Ascending aorta (tissue), 2 donors: ENCODE measurements around the gene DIP2A. TPM values are rescaled to one million over a fixed set of nuclear protein-coding genes. Genes with fewer than 3 reads are reported as not detected.
A peak's percentile ranks its signal among the peaks of the same experiment; 100 is the strongest.

Experiments used
- DNase-seq, 2 donors: peaks; one replicate each; pipeline ENCODE4 v3.0.0-alpha.2; 2019; ENCODE audit warnings: low spot score in 2 of 2
- H3K27ac ChIP-seq, 2 donors: fragments of 200-600 bp; sonication (generic); one replicate each; pipeline ENCODE4 v1.5.1; 2016 to 2017; ENCODE audit warnings: mild to moderate bottlenecking in 1 of 2
- H3K27me3 ChIP-seq: fragments of 200-600 bp; sonication (generic); one replicate; pipeline ENCODE4 v1.5.1; 2017
- H3K36me3 ChIP-seq, 2 donors: fragments of 200-600 bp; sonication (generic); one replicate each; pipeline ENCODE4 v1.5.1; 2016
- H3K4me1 ChIP-seq, 2 donors: fragments of 200-600 bp; sonication (generic); one replicate each; pipeline ENCODE4 v1.5.1; 2016 to 2017; ENCODE audit warnings: mild to moderate bottlenecking in 1 of 2
- H3K4me3 ChIP-seq, 2 donors: fragments of 200-600 bp; sonication (generic); one replicate each; pipeline ENCODE4 v1.5.1; 2016 to 2017; ENCODE audit warnings: mild to moderate bottlenecking in 1 of 2
- H3K9me3 ChIP-seq, 2 donors: fragments of 200-600 bp; sonication (generic); one replicate each; pipeline ENCODE4 v1.5.1; 2016
- intact Hi-C: fragments of 100-400 bp; cut with DNase I; formaldehyde crosslinking; loops from one replicate; pipeline ENCODE4 v1.15.1; 2023
- total RNA-seq: library from RNA; depleted of rRNA; stranded (reverse); fragments of >200 nt; gene quantifications from one replicate; pipeline ENCODE4 v1.1.0, GENCODE V29; 2016
- TF ChIP-seq, protein P1 (sequence below), 3 experiments: fragments of 200-600 bp in 2 of 3; fragments of 450-650 bp in 1 of 3; sonication (generic) in 2 of 3; IDR thresholded peaks; one replicate each; pipeline ENCODE4 v1.5.1; 2016 to 2019; ENCODE audit warnings: antibody characterized with exemption in 3 of 3, mild to moderate bottlenecking in 1 of 3, moderate library complexity in 1 of 3

The DIP2A gene
- total RNA-seq, 1 donor from 2014 or later, result 72.8 TPM

DNA sequence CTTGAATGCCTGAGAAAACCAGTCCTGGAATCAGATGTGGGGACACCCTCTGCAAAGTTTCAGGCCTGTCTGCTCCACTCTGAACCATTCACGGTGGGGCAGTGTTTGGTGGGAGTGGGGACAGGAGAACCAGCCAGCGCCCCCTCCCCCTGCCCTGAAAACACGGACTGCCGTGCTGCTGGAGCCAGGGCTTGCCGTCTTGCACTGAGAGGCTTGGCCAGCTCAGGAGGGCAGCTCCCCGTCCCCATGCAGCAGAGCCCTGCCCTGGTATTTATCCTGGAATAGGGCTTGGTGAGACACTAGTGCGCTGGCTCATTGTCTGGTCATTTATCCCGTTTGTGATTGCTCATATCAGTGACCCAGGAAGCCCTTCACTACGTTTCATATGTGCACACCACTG lies 142.3 kb downstream of the DIP2A start:
- Histone ChIP-seq H3K27me3 (no peaks in the 10 kb centered on the region), H3K27ac (no peak overlapping the region), H3K4me1 (peaks cover 2 to 5% of the 10 kb centered on the region in 2 donors), H3K4me3 (no peak overlapping the region), H3K36me3 (no peaks in the 10 kb centered on the region), H3K9me3 (no peaks in the 10 kb centered on the region)
- DNase-seq, result no peak
- intact Hi-C loops, result no loop called here
- TF ChIP-seq, protein P1, sequence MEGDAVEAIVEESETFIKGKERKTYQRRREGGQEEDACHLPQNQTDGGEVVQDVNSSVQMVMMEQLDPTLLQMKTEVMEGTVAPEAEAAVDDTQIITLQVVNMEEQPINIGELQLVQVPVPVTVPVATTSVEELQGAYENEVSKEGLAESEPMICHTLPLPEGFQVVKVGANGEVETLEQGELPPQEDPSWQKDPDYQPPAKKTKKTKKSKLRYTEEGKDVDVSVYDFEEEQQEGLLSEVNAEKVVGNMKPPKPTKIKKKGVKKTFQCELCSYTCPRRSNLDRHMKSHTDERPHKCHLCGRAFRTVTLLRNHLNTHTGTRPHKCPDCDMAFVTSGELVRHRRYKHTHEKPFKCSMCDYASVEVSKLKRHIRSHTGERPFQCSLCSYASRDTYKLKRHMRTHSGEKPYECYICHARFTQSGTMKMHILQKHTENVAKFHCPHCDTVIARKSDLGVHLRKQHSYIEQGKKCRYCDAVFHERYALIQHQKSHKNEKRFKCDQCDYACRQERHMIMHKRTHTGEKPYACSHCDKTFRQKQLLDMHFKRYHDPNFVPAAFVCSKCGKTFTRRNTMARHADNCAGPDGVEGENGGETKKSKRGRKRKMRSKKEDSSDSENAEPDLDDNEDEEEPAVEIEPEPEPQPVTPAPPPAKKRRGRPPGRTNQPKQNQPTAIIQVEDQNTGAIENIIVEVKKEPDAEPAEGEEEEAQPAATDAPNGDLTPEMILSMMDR (IDR thresholded peaks at IDR 0.05), result no peak

DNA sequence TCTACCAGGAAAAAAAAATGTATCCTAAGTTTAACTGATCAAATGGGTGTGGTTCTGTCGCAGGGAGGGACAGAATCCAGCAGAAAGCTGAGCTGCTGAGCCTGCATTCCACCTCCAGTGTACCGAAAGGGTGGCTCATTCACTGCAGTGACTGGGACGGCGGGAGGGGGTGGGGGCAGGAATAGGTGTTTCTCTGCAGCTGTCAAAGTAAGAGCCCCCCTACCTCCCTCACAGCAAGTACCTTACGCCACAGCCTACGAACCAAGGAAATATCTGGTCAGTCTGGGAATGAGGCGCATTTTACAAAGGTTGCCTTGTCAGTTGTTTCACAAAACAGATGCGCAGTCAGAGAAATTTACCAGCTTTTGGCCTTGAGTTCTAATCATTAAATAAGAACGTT lies 144.5 kb downstream of the DIP2A start:
- TF ChIP-seq, protein P1 (IDR thresholded peaks at IDR 0.05), result no peak

DNA sequence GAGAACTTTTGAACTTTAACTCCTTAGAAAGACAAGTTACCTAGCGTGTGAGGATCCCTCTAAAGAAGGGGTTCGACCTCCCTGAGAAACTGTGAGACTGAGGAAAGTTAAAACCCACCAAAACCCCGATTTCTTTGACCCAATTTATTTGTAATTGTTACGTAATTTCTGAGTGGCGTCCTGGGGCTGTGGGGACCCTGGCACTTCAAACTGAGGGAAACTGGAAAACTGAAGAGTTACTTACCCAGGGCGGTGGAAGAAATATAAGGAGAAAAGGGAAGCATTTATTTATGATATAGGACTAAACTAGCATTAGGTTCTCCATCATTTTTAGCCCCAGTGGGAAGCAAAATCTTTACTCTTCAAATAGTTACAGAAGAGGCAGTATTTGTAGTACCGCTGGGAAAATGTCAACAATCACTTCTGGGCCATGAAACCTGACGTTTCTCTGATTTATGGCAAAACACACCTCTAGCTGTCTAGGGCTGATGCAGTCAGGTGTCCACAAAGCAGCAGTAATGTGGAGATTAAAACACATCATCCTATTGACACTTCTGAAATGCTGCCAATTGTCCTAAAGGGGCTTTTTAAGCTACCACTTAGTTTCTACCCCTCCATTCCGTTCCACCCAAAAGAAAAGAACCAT lies 145.8 kb downstream of the DIP2A start:
- H3K9me3 ChIP-seq, result no peaks in the 10 kb centered on the region
- no peak overlapping the region for H3K4me3 ChIP-seq
- TF ChIP-seq, protein P1 (IDR thresholded peaks at IDR 0.05), result no peak
- intact Hi-C loops, result no loop called here
- no peaks in the 10 kb centered on the region for H3K27me3 ChIP-seq
- no peaks in the 10 kb centered on the region for H3K36me3 ChIP-seq
- DNase-seq, result no peak
- no peak overlapping the region for H3K27ac ChIP-seq
- no peaks in the 10 kb centered on the region for H3K4me1 ChIP-seq

More for the DNA sequence above, 144.5 kb downstream of the DIP2A start:
- no peaks in the 10 kb centered on the region for H3K27me3 ChIP-seq
- H3K36me3 ChIP-seq, result no peaks in the 10 kb centered on the region
- no peaks in the 10 kb centered on the region for H3K9me3 ChIP-seq
- intact Hi-C loops, result no loop called here
- DNase-seq, result no peak
- H3K27ac ChIP-seq, result no peak overlapping the region
- H3K4me3 ChIP-seq, result no peak overlapping the region
- H3K4me1 ChIP-seq, result peaks cover 2 to 5% of the 10 kb centered on the region in 2 donors

DNA sequence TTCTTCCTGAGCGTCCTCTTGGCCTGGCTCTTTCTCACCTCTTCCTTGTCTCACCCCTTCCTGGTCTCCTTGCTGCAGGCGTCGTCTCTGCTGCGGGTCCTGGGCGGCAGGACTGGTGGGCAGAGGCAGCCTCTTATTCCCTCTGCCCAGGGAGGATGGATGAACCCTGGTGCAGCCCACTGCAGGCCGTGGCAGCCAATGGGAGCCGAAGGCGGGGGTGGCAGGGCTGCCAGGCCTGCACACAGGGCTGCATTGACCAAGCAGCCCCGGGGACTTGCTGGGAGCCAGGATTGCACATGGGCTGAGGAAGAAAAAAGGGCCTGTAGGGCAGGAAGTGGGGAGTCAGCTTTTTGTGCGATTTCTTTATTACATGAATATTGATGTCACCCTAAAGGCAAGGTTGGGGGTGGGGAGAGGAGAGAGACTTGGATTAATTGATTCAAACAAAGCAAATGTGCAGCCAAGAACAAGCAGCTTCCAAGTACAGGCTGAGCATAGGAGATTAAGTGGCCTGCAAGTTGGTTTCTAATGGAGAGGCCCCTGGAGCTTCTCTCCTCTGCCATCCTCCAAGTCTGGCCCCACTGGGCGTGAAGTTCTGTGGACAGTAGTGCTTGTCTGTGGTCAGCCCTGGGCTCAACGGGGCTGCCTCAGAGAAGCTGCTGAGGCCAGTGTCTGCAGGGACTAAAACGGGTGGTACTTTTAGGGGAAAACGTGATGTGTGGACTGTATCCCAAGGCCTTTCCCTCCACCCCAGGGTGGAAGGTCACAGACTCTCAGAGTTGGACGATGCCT lies 146.5 kb downstream of the DIP2A start, which contains the start of gene S100B:
Gene S100B (minus strand): TSS at position 108 of the 792 bp plus-strand sequence. CDS start 2,667 bp downstream, outside the sequence.
- Histone ChIP-seq H3K27ac (no peak within 1 kb of the TSS), H3K9me3 (no peaks in the 10 kb centered on the region), H3K4me1 (no peaks in the 10 kb centered on the region), H3K36me3 (no peaks in the 10 kb centered on the region), H3K4me3 (no peak within 1 kb of the TSS), H3K27me3 (no peaks in the 10 kb centered on the region)
- TF ChIP-seq, protein P1 (IDR thresholded peaks at IDR 0.05), result no peak
- intact Hi-C loops, result no loop called here
- no peak for DNase-seq

DNA sequence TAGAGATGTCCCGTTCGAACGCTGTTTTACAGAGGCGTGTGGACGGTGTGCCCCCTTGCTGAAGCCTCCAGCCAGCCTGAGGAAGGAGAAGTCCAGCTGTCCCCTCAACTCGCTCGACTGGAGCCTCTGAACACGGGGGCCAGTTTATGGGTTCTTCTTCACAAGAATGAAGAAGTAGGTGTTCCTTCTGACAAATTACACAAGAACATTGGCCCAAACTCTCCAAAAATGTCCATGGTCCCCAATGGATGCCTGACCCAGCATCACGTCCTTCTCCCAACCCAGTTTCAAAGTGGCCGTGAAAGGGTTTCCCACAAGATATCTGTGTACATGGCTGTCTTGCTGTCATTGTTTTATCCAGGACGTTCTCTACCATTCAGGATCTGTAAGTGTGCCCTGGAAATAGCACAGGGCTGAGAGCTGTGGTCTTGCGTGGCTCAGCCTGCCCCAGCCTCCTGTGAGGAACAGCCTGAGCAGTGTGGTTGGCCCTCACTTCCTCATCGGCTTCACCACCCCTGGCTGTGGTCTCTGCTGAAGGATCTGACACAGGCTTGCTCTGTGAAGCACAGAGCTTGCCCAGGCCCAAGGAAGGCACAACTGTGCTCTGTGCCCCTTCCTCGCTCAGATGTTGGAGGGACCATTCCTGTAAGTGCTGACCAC lies 147.2 kb downstream of the DIP2A start:
- H3K9me3 ChIP-seq, result peaks cover 0 to 4% of the 10 kb centered on the region in 2 donors
- TF ChIP-seq, protein P1 (IDR thresholded peaks at IDR 0.05), result no peak
- no peaks in the 10 kb centered on the region for H3K27me3 ChIP-seq
- intact Hi-C loops, result no loop called here
- no peak overlapping the region for H3K27ac ChIP-seq
- H3K4me1 ChIP-seq, result no peaks in the 10 kb centered on the region
- DNase-seq, result peak in 1 of 2 donors; percentile 33
- no peaks in the 10 kb centered on the region for H3K36me3 ChIP-seq
- H3K4me3 ChIP-seq, result no peak overlapping the region
